HG03460 (cell line): ENCODE data around the gene LSM11.
A peak's percentile ranks its signal among the peaks of the same experiment; 100 is the strongest.

Experiments
- ATAC-seq: cut with Tn5 transposase; IDR thresholded peaks from one replicate; pipeline ENCODE4 v1.9.1; 2021; ENCODE audit not compliant: unreplicated experiment

LSM11 gene

GRCh38 chr5:157732596-157733262 lies 10.8 kb upstream of the LSM11 start:
- ATAC-seq = no peak

- ATAC-seq = no peak
Observed at GRCh38 chr5:157734436-157734835, 9.1 kb upstream of the LSM11 start.

- ATAC-seq = no peak
Observed at GRCh38 chr5:157735991-157736390, 7.5 kb upstream of the LSM11 start.

GRCh38 chr5:157739388-157740228 lies 3.9 kb upstream of the LSM11 start:
- ATAC-seq = no peak

- ATAC-seq = no peak
Observed at GRCh38 chr5:157740229-157740610, 3.3 kb upstream of the LSM11 start.

GRCh38 chr5:157741131-157741530 lies 2.4 kb upstream of the LSM11 start:
- no peak for ATAC-seq

GRCh38 chr5:157744051-157745011 lies 819 bp downstream of the LSM11 start:
- ATAC-seq = peak; percentile 33

- no peak for ATAC-seq
Observed at GRCh38 chr5:157745041-157745456, 1.5 kb downstream of the LSM11 start.

GRCh38 chr5:157747173-157747740 lies 3.7 kb downstream of the LSM11 start:
- no peak for ATAC-seq

- ATAC-seq = no peak
Observed at GRCh38 chr5:157747766-157748700, 4.5 kb downstream of the LSM11 start.

- no peak for ATAC-seq
Observed at GRCh38 chr5:157748760-157749461, 5.4 kb downstream of the LSM11 start.

GRCh38 chr5:157749462-157749799 lies 5.9 kb downstream of the LSM11 start:
- no peak for ATAC-seq

GRCh38 chr5:157750320-157750719 lies 6.8 kb downstream of the LSM11 start:
- ATAC-seq = no peak

- no peak for ATAC-seq
Observed at GRCh38 chr5:157756122-157756521, 12.6 kb downstream of the LSM11 start.

- ATAC-seq = no peak
Observed at GRCh38 chr5:157758706-157759105, 15.2 kb downstream of the LSM11 start.

GRCh38 chr5:157761690-157762621 lies 18.4 kb downstream of the LSM11 start:
- ATAC-seq = peak; percentile 84

- ATAC-seq = no peak
Observed at GRCh38 chr5:157764531-157764930, 21.0 kb downstream of the LSM11 start.

- no peak for ATAC-seq
Observed at GRCh38 chr5:157766442-157766841, 22.9 kb downstream of the LSM11 start.
